Measurements from ENCODE around the gene FOXP1.

FOXP1 gene

DNA sequence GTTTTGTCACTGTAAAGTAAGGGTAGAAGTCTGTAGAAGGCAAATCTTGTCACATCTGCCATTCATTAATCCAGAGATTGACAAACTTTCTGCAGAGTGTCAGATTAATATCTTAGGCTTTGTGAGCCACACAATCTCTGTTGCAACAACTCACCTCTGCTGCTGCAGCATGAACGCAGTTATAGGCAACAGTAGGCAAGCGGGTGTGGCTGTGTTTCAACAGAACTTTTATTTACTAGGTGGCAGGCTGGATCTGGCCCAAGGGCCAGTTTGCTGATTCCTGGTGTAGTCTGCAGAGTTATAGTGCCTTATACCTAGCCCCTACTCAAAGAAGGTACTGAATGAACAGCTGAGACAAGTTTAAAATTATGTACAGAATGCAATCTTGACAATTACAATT lies 396.7 kb downstream of the FOXP1 start:
- no peak overlapping the region for H3K4me3 ChIP-seq (ENCODE audit: low read depth, low read length)
- TF ChIP-seq, protein P1, sequence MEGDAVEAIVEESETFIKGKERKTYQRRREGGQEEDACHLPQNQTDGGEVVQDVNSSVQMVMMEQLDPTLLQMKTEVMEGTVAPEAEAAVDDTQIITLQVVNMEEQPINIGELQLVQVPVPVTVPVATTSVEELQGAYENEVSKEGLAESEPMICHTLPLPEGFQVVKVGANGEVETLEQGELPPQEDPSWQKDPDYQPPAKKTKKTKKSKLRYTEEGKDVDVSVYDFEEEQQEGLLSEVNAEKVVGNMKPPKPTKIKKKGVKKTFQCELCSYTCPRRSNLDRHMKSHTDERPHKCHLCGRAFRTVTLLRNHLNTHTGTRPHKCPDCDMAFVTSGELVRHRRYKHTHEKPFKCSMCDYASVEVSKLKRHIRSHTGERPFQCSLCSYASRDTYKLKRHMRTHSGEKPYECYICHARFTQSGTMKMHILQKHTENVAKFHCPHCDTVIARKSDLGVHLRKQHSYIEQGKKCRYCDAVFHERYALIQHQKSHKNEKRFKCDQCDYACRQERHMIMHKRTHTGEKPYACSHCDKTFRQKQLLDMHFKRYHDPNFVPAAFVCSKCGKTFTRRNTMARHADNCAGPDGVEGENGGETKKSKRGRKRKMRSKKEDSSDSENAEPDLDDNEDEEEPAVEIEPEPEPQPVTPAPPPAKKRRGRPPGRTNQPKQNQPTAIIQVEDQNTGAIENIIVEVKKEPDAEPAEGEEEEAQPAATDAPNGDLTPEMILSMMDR (IDR thresholded peaks at IDR 0.05; ENCODE audit: low read depth, low read length): no peak

DNA sequence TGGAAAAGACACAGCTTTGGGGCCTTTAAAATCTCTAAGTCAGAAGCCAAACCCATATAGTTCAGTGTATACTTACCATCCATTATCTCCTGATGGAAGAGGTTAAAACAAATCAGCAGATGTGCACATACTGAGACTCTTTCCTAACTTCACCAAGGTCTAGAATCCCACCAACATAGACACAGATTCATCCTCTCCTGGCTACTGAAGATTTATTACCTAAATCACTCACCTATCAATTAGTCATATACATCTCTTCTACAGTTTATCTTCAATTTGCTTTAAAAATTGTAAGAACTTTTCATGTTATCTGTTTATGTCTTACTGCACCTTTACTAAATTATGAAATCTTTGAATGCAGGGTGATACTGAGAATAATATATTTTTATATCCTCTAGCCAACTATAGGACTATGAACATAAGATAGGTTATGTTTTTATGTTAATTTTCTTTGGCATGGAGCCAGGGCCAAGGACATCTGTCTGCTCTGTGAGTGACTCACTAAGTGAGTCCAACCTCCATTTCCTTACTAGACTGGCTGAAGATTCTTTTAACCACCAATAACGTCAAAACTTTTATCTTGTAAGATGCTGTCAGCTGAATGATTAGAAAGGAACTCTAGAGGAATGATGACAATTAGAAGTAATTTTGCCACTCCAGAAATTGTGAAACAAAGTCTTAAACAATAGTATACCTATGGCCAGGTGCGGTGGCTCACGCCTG lies 397.6 kb downstream of the FOXP1 start:
- no peak overlapping the region for H3K4me3 ChIP-seq (ENCODE audit: low read depth, low read length)
- TF ChIP-seq, protein P1 (IDR thresholded peaks at IDR 0.05; ENCODE audit: low read depth, low read length): no peak

DNA sequence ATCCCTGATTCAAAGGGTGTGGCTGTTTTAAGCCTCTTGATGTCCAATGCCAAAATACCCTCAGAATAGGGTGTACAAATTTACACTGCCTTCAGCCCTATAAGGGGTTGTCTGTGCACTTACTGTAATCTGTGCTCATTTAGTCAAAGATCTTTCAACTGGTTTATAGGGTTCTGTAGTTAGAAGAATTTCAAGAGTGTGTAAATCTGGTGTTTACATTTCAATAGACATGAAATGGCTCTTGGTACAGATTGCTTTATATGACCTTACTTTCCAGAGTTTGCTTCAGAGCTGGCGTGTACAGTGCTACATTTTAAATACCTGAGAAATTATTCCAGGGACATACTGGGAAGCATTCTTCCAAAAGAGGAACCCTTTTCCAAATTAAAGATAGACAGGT lies 399.3 kb downstream of the FOXP1 start:
- TF ChIP-seq, protein P1 (IDR thresholded peaks at IDR 0.05; ENCODE audit: low read depth, low read length): no peak
- H3K4me3 ChIP-seq (ENCODE audit: low read depth, low read length): no peak overlapping the region

DNA sequence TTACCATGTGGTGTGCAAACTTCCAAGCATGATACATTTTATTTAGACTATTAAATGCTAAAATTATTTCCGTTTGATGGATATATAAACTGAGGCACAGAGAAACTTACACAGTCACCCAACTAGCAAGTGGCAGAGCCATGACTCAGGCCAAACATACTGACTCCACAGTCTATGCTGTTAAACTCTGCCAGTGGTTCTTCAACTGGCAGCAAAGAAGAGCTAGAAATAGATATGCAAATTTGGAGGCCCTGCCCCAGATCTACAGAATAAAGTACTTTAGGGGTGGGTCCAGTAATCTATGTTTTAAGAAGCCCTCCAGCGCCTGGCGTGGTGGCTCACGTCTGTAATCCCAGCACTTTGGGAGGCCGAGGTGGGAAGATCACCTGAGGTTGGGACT lies 400.0 kb downstream of the FOXP1 start:
- TF ChIP-seq, protein P1 (IDR thresholded peaks at IDR 0.05; ENCODE audit: low read depth, low read length): no peak
- H3K4me3 ChIP-seq (ENCODE audit: low read depth, low read length): no peak overlapping the region

DNA sequence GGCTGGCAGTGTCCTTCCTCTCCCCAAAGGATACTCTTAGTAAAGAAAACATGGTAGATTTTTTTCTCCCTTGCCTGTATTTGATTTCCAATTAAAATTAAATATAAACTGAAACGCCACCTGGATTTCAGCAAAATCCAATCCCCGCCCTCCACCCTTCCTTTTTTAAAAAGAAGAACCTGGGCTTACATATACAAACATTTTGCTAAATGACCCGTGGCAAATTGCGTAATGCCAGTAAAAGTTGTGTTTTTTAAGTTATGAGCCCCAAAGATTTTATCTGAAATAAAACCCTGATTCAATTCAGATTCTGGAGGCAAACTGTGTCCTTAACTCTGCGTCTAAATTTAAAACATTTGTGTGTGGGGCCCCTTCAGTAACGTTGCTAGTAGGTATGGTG lies 403.0 kb downstream of the FOXP1 start:
- TF ChIP-seq, protein P1 (IDR thresholded peaks at IDR 0.05; ENCODE audit: low read depth, low read length): no peak
- no peak overlapping the region for H3K4me3 ChIP-seq (ENCODE audit: low read depth, low read length)

DNA sequence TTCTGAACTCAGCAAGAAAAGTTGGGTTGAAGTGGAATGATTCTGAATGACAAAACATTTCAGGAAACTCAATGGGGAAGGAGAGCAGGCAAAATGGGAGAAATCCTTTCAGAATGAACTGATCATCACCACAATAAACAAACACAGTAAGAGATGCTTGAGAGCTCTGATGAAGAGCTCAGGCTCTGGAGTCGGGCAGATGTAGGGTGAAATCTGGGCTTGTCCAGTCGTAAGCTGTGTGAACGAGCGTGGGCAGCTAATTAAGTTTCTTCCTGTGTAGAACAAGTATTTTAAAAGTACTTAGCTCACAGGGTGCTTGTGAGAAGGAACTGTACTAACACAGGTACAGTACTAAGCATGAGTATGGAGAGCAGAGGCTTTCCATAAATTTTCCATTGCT lies 406.2 kb downstream of the FOXP1 start:
- H3K4me3 ChIP-seq (ENCODE audit: low read depth, low read length): no peak overlapping the region
- TF ChIP-seq, protein P1 (IDR thresholded peaks at IDR 0.05; ENCODE audit: low read depth, low read length): no peak

DNA sequence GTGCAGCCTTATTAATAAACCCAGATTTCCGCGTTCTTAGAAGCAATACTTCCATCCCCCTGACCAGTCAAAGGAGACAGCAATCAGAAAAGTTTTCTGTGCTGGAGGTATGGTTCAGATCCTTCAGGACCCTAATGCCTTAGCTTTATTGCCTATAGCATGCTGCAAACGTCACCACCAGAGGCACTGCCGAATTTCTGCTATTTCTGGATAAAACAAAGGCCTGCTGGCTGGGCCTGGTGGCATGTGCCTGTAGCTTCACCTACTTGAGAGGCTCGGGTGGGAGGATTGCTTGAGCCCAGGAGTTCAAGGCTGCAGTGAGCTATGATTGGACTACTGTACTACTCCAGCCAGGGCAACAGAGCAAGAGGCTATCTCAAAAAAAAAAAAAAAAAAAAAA lies 407.2 kb downstream of the FOXP1 start:
- H3K4me3 ChIP-seq (ENCODE audit: low read depth, low read length): no peak overlapping the region
- TF ChIP-seq, protein P1 (IDR thresholded peaks at IDR 0.05; ENCODE audit: low read depth, low read length): no peak

Measured in WI38 (cell line).